Hepatocyte (in vitro differentiated cells): ENCODE measurements around the gene TMEM169.

Source experiments
- EZH2 ChIP-seq: fragments of 200-600 bp; sonication (generic); IDR thresholded peaks from 2 replicates; pipeline ENCODE4 v1.6.1; 2016; ENCODE audit warnings: antibody characterized with exemption, mild to moderate bottlenecking, borderline replicate concordance
- EZH2phosphoT487 ChIP-seq: fragments of 200-600 bp; sonication (generic); IDR thresholded peaks from one replicate; pipeline ENCODE4 v1.6.1; 2018; ENCODE audit warnings: antibody characterized with exemption, mild to moderate bottlenecking, low read depth, moderate library complexity; ENCODE audit not compliant: unreplicated experiment, severe bottlenecking
- TF ChIP-seq, protein P1 (sequence below): fragments of 200-600 bp; sonication (generic); IDR thresholded peaks from 2 replicates; pipeline ENCODE4 v1.5.1; 2016; ENCODE audit warnings: antibody characterized with exemption, mild to moderate bottlenecking; ENCODE audit not compliant: poor library complexity

DNA sequence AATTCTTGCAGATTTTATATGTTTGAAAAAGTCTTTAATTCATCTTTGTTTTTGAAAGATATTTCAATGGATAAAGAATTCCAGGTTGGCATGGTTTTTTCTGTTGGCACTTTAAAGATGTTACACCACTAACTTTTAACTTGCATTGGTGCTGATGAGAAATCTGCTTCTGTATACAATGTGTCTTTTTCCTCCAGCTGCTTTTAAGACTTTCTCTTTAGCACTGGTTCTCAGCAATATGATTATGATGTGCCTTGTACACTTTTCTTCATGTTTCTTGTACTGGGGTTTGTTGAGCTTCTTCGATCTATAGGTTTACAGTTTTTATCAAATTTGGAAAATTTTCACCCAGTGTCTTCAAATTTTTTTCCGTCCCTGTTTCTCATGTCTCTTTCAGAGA lies 29.3 kb upstream of the TMEM169 start:
- TF ChIP-seq, protein P1, sequence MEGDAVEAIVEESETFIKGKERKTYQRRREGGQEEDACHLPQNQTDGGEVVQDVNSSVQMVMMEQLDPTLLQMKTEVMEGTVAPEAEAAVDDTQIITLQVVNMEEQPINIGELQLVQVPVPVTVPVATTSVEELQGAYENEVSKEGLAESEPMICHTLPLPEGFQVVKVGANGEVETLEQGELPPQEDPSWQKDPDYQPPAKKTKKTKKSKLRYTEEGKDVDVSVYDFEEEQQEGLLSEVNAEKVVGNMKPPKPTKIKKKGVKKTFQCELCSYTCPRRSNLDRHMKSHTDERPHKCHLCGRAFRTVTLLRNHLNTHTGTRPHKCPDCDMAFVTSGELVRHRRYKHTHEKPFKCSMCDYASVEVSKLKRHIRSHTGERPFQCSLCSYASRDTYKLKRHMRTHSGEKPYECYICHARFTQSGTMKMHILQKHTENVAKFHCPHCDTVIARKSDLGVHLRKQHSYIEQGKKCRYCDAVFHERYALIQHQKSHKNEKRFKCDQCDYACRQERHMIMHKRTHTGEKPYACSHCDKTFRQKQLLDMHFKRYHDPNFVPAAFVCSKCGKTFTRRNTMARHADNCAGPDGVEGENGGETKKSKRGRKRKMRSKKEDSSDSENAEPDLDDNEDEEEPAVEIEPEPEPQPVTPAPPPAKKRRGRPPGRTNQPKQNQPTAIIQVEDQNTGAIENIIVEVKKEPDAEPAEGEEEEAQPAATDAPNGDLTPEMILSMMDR, result no peak
- TF ChIP-seq EZH2 (no peak), EZH2phosphoT487 (no peak)
